ENCODE measurements around the gene TMEM273. TPM values are rescaled to one million over a fixed set of nuclear protein-coding genes. Genes with fewer than 3 reads are reported as not detected.
"Not testable (repeated sequence)": the region's sequence is repeated elsewhere in the genome, so short reads cannot be mapped to it uniquely, and the experiment has no call there.

The TMEM273 gene
- total and polyA plus RNA-seq, 4 experiments from 2014 or later = 27.7 to 101 (median 58.7) TPM

- H3K27me3 ChIP-seq (ENCODE audit: insufficient read depth, low read length) = no peaks in the 10 kb centered on the region
- no peaks in the 10 kb centered on the region for H3K36me3 ChIP-seq (ENCODE audit: insufficient read depth, low read length)
- CTCF ChIA-PET (ENCODE audit: partially characterized antibody) = interaction anchor here (1.0 to 1.2 kb wide), 2 partner anchors 12 to 43 kb away, joined by 3 to 4 read pairs; no protein-coding TSS in a partner anchor
- intact Hi-C loops (cut with micrococcal nuclease) = no loop called here
- no peak overlapping the region for H3K4me3 Mint-ChIP-seq
- POLR2A ChIA-PET (ENCODE audit: partially characterized antibody) = interaction anchor here (0.7 kb wide), 1 partner anchor 16 kb away, joined by 3 read pairs; no protein-coding TSS in a partner anchor
- no peak overlapping the region for H3K27ac Mint-ChIP-seq
- peaks cover 6 to 7% of the 10 kb centered on the region in 2 donors for H3K27me3 Mint-ChIP-seq
- H3K36me3 Mint-ChIP-seq = no peaks in the 10 kb centered on the region
- H3K4me3 ChIP-seq (ENCODE audit: low read length in 2 of 2) = no peak overlapping the region
- H3K4me1 Mint-ChIP-seq = peaks cover 0 to 2% (median 0%) of the 10 kb centered on the region in 4 donors
- no peak for DNase-seq
- no peak overlapping the region for H3K27ac ChIP-seq (ENCODE audit: low read depth, low read length)
- H3K9me3 ChIP-seq (ENCODE audit: control insufficient read depth in 1 of 2, low read length in 2 of 2) = no peaks in the 10 kb centered on the region
- no peaks in the 10 kb centered on the region for H3K4me1 ChIP-seq (ENCODE audit: insufficient read depth, low read length)
- H3K9me3 Mint-ChIP-seq = peaks cover 0 to 5% (median 0%) of the 10 kb centered on the region in 8 donors
Measured at GRCh38 chr10:49207113-49207512, 18.9 kb upstream of the TMEM273 start.

GRCh38 chr10:49205206-49205605, 17.0 kb upstream of the TMEM273 start:
- Mint-ChIP-seq H3K36me3 (no peaks in the 10 kb centered on the region), H3K4me1 (no peaks in the 10 kb centered on the region), H3K27me3 (peaks cover 6 to 7% of the 10 kb centered on the region in 2 donors), H3K27ac (no peak overlapping the region), H3K4me3 (no peak overlapping the region), H3K9me3 (peaks cover 0 to 5% (median 0%) of the 10 kb centered on the region in 8 donors)
- no peak overlapping the region for H3K27ac ChIP-seq (ENCODE audit: low read depth, low read length)
- no peak overlapping the region for H3K4me3 ChIP-seq (ENCODE audit: low read length in 2 of 2)
- no peaks in the 10 kb centered on the region for H3K9me3 ChIP-seq (ENCODE audit: control insufficient read depth in 1 of 2, low read length in 2 of 2)
- H3K36me3 ChIP-seq (ENCODE audit: insufficient read depth, low read length) = no peaks in the 10 kb centered on the region
- H3K4me1 ChIP-seq (ENCODE audit: insufficient read depth, low read length) = no peaks in the 10 kb centered on the region
- DNase-seq = no peak
- no peaks in the 10 kb centered on the region for H3K27me3 ChIP-seq (ENCODE audit: insufficient read depth, low read length)
- intact Hi-C loops (cut with micrococcal nuclease) = no loop called here
- POLR2A ChIA-PET (ENCODE audit: partially characterized antibody) = no interaction called here
- CTCF ChIA-PET (ENCODE audit: partially characterized antibody) = no interaction called here

- H3K9me3 ChIP-seq (ENCODE audit: control insufficient read depth in 1 of 2, low read length in 2 of 2) = no peaks in the 10 kb centered on the region
- Mint-ChIP-seq H3K27me3 (peaks cover 7 to 8% of the 10 kb centered on the region in 2 donors), H3K4me1 (no peaks in the 10 kb centered on the region), H3K4me3 (no peak overlapping the region), H3K9me3 (peaks cover 0 to 5% (median 0%) of the 10 kb centered on the region in 8 donors), H3K36me3 (no peaks in the 10 kb centered on the region), H3K27ac (no peak overlapping the region)
- no peak overlapping the region for H3K4me3 ChIP-seq (ENCODE audit: low read length in 2 of 2)
- H3K27me3 ChIP-seq (ENCODE audit: insufficient read depth, low read length) = no peaks in the 10 kb centered on the region
- H3K36me3 ChIP-seq (ENCODE audit: insufficient read depth, low read length) = no peaks in the 10 kb centered on the region
- H3K27ac ChIP-seq (ENCODE audit: low read depth, low read length) = no peak overlapping the region
- no peaks in the 10 kb centered on the region for H3K4me1 ChIP-seq (ENCODE audit: insufficient read depth, low read length)
- intact Hi-C loops (cut with micrococcal nuclease) = no loop called here
- ChIA-PET CTCF (ENCODE audit: partially characterized antibody) (no interaction called here), POLR2A (ENCODE audit: partially characterized antibody) (no interaction called here)
- no peak for DNase-seq
Measured at GRCh38 chr10:49204119-49204518, 15.9 kb upstream of the TMEM273 start.

- H3K27me3 ChIP-seq (ENCODE audit: insufficient read depth, low read length) = no peaks in the 10 kb centered on the region
- H3K27ac ChIP-seq (ENCODE audit: low read depth, low read length) = no peak overlapping the region
- H3K4me3 ChIP-seq (ENCODE audit: low read length in 2 of 2) = no peak overlapping the region
- H3K4me1 Mint-ChIP-seq = no peaks in the 10 kb centered on the region
- H3K36me3 Mint-ChIP-seq = no peaks in the 10 kb centered on the region
- no peaks in the 10 kb centered on the region for H3K4me1 ChIP-seq (ENCODE audit: insufficient read depth, low read length)
- H3K4me3 Mint-ChIP-seq = no peak overlapping the region
- ChIA-PET CTCF (ENCODE audit: partially characterized antibody) (no interaction called here), POLR2A (ENCODE audit: partially characterized antibody) (interaction anchor here (1.0 kb wide), 1 partner anchor 12 kb away, joined by 3 read pairs; no protein-coding TSS in a partner anchor)
- peaks cover 0 to 5% (median 1%) of the 10 kb centered on the region in 8 donors for H3K9me3 Mint-ChIP-seq
- H3K27me3 Mint-ChIP-seq = peaks cover 7 to 8% of the 10 kb centered on the region in 2 donors
- no peak overlapping the region for H3K27ac Mint-ChIP-seq
- H3K9me3 ChIP-seq (ENCODE audit: control insufficient read depth in 1 of 2, low read length in 2 of 2) = no peaks in the 10 kb centered on the region
- DNase-seq = no peak
- H3K36me3 ChIP-seq (ENCODE audit: insufficient read depth, low read length) = no peaks in the 10 kb centered on the region
- intact Hi-C loops (cut with micrococcal nuclease) = no loop called here
Measured at GRCh38 chr10:49202266-49202665, 14.1 kb upstream of the TMEM273 start.

GRCh38 chr10:49200854-49201253, 12.7 kb upstream of the TMEM273 start:
- Mint-ChIP-seq H3K27ac (no peak overlapping the region), H3K9me3 (peaks cover 0 to 5% (median 1%) of the 10 kb centered on the region in 8 donors), H3K36me3 (no peaks in the 10 kb centered on the region), H3K27me3 (peaks cover 2 to 10% of the 10 kb centered on the region in 2 donors), H3K4me1 (no peaks in the 10 kb centered on the region), H3K4me3 (no peak overlapping the region)
- ChIA-PET POLR2A (ENCODE audit: partially characterized antibody) (no interaction called here), CTCF (ENCODE audit: partially characterized antibody) (no interaction called here)
- no peak for DNase-seq
- H3K4me3 ChIP-seq (ENCODE audit: low read length in 2 of 2) = no peak overlapping the region
- H3K27me3 ChIP-seq (ENCODE audit: insufficient read depth, low read length) = no peaks in the 10 kb centered on the region
- H3K36me3 ChIP-seq (ENCODE audit: insufficient read depth, low read length) = no peaks in the 10 kb centered on the region
- H3K27ac ChIP-seq (ENCODE audit: low read depth, low read length) = no peak overlapping the region
- no peaks in the 10 kb centered on the region for H3K4me1 ChIP-seq (ENCODE audit: insufficient read depth, low read length)
- intact Hi-C loops (cut with micrococcal nuclease) = no loop called here
- no peaks in the 10 kb centered on the region for H3K9me3 ChIP-seq (ENCODE audit: control insufficient read depth in 1 of 2, low read length in 2 of 2)

DNA sequence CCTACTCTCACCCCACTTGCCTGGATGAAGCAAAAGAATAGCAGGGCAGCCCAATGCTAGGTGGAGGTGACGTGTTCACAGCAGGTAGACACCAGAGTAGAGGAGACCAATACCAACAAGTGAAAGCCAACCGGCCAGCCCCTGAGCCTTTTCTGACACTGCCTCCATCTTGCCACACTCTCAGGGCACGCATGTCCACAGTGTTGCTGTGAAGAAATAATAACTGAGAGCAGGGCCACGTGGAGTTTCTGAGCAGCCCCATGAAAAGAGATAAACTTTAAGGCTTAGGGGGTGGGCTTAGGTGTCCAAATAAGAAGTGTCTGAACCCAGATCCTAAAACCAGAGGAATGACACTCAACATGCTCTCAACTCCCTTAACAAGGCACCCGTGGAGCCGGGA, 9.0 kb upstream of the TMEM273 start:
- H3K4me3 Mint-ChIP-seq = no peak overlapping the region
- no peak overlapping the region for H3K27ac ChIP-seq (ENCODE audit: low read depth, low read length)
- H3K9me3 Mint-ChIP-seq = peaks cover 0 to 6% (median 0%) of the 10 kb centered on the region in 8 donors
- no peaks in the 10 kb centered on the region for H3K36me3 Mint-ChIP-seq
- intact Hi-C loops (cut with micrococcal nuclease) = no loop called here
- H3K27me3 Mint-ChIP-seq = peaks cover 0 to 7% of the 10 kb centered on the region in 2 donors
- H3K4me1 ChIP-seq (ENCODE audit: insufficient read depth, low read length) = peaks cover 10% of the 10 kb centered on the region
- H3K36me3 ChIP-seq (ENCODE audit: insufficient read depth, low read length) = no peaks in the 10 kb centered on the region
- DNase-seq = no peak
- ChIA-PET CTCF (ENCODE audit: partially characterized antibody) (no interaction called here), POLR2A (ENCODE audit: partially characterized antibody) (interaction anchor here (1.3 kb wide), 1 partner anchor 9 kb away, joined by 5 read pairs; the partner anchor contains the start of gene TMEM273)
- peaks cover 4 to 22% (median 10%) of the 10 kb centered on the region in 4 donors for H3K4me1 Mint-ChIP-seq
- no peak overlapping the region for H3K4me3 ChIP-seq (ENCODE audit: low read length in 2 of 2)
- no peak overlapping the region for H3K27ac Mint-ChIP-seq
- H3K9me3 ChIP-seq (ENCODE audit: control insufficient read depth in 1 of 2, low read length in 2 of 2) = no peaks in the 10 kb centered on the region
- no peaks in the 10 kb centered on the region for H3K27me3 ChIP-seq (ENCODE audit: insufficient read depth, low read length)

GRCh38 chr10:49195864-49196263, 7.7 kb upstream of the TMEM273 start:
- Mint-ChIP-seq H3K4me1 (peaks cover 6 to 30% (median 16%) of the 10 kb centered on the region in 4 donors), H3K4me3 (peak overlapping the region in 1 of 8 donors; percentile 15), H3K27ac (peak overlapping the region in 1 of 7 donors; percentile 38)
- peaks cover 10% of the 10 kb centered on the region for H3K4me1 ChIP-seq (ENCODE audit: insufficient read depth, low read length)
- ChIA-PET CTCF (ENCODE audit: partially characterized antibody) (interaction anchor here (0.8 kb wide), 1 partner anchor 12 kb away, joined by 4 read pairs; no protein-coding TSS in a partner anchor), POLR2A (ENCODE audit: partially characterized antibody) (interaction anchor here (1.3 kb wide), 1 partner anchor 17 kb away, joined by 3 read pairs; no protein-coding TSS in a partner anchor)
- H3K9me3 ChIP-seq (ENCODE audit: control insufficient read depth in 1 of 2, low read length in 2 of 2); H3K27ac ChIP-seq (ENCODE audit: low read depth, low read length); DNase-seq; H3K27me3 Mint-ChIP-seq; H3K36me3 Mint-ChIP-seq; H3K27me3 ChIP-seq (ENCODE audit: insufficient read depth, low read length); H3K9me3 Mint-ChIP-seq; intact Hi-C loops (cut with micrococcal nuclease); H3K4me3 ChIP-seq (ENCODE audit: low read length in 2 of 2); H3K36me3 ChIP-seq (ENCODE audit: insufficient read depth, low read length): not testable (repeated sequence)

Data from CD4-positive, alpha-beta memory T cell (primary cell).